Measurements from ENCODE around the gene ST6GAL1.

DNA sequence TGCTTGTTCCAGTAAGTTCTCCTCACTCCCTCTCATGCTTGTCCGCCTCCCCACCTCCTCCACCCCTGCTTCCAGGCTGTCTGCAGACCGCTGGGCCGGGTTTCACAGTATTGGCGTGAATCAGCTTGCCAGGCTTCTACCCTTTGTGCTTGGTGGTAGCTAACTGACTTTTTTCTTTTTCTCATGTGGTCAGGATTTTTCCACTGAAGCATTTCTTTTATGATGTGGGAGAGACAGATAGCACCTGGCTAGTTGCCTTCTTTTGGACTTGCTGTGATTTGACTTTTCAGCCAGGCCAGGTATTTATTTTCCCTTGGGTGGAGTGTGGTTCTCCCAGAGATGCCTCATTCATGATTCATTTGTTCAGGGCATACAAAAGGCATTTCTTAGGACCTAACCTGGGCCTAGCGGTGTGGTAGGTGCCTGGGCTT, 60.6 kb downstream of the ST6GAL1 start:
- TF ChIP-seq, protein P1, sequence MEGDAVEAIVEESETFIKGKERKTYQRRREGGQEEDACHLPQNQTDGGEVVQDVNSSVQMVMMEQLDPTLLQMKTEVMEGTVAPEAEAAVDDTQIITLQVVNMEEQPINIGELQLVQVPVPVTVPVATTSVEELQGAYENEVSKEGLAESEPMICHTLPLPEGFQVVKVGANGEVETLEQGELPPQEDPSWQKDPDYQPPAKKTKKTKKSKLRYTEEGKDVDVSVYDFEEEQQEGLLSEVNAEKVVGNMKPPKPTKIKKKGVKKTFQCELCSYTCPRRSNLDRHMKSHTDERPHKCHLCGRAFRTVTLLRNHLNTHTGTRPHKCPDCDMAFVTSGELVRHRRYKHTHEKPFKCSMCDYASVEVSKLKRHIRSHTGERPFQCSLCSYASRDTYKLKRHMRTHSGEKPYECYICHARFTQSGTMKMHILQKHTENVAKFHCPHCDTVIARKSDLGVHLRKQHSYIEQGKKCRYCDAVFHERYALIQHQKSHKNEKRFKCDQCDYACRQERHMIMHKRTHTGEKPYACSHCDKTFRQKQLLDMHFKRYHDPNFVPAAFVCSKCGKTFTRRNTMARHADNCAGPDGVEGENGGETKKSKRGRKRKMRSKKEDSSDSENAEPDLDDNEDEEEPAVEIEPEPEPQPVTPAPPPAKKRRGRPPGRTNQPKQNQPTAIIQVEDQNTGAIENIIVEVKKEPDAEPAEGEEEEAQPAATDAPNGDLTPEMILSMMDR (IDR thresholded peaks at IDR 0.05), result no peak
- peak; percentile 55 for TF ChIP-seq POLR2A (IDR thresholded peaks at IDR 0.05)
